ENCODE data around the gene PPP1R26. TPM values are rescaled to one million over a fixed set of nuclear protein-coding genes. Genes with fewer than 3 reads are reported as not detected.

PPP1R26 gene
- total and polyA plus RNA-seq, 2 of the 4 experiments (the other 2 are of a cell fraction) = 3.8 to 5.6 TPM

DNA sequence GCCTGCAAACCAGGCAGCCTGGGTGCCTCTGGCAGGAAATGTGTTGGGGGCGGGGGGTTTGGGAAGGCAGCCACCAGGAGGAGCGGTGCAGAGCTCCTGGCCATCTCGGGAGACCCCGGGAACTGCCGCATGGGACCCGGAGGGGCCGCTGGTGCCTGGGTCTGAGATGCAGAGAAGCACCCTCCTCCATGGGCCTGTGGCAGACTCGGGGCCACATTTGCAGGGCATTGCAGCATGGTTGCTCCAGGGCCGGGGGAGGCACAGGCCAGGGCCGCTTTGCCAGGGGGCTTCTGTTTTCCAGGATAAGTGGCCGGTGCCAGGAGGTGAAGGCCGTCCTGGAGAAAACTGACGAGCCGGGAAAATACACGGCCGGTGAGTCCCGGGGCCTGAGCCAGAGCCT is 43.3 kb downstream of the PPP1R26 start:
- Histone ChIP-seq H3K56ac (ENCODE audit: extremely low read depth, insufficient read depth, low read length) (no peak overlapping the region), H2AFZ (replicated peaks; ENCODE audit: low read length, poor library complexity) (no peak overlapping the region), H3K23ac (ENCODE audit: low read depth, low read length) (no peak overlapping the region), H3K9me1 (ENCODE audit: insufficient read depth, low read length) (no peaks in the 10 kb centered on the region), H2AK9ac (replicated peaks; ENCODE audit: low read depth, low read length, poor library complexity) (no peak overlapping the region), H3K36me3 (ENCODE audit: control insufficient read depth, insufficient read depth, low read length) (no peaks in the 10 kb centered on the region), H3K4me2 (ENCODE audit: low read depth, low read length) (no peak overlapping the region), H3K4me3 (ENCODE audit: insufficient read depth, low read depth, low read length) (no peak overlapping the region), H4K20me1 (ENCODE audit: insufficient read depth, low read length) (no peaks in the 10 kb centered on the region), H2BK15ac (ENCODE audit: low read depth, low read length) (no peak overlapping the region), H4K91ac (ENCODE audit: insufficient read depth, low read depth, low read length) (no peak overlapping the region), H2BK20ac (ENCODE audit: low read depth, low read length) (no peak overlapping the region), H3K79me1 (ENCODE audit: low read depth in 1 of 2, low read length in 2 of 2) (no peaks in the 10 kb centered on the region), H4K8ac (ENCODE audit: low read depth in 2 of 2, low read length in 2 of 2) (no peak overlapping the region), H3K4ac (ENCODE audit: low read depth, low read length) (no peak overlapping the region), H3K9ac (ENCODE audit: low read depth, low read length) (no peak overlapping the region), H3K27me3 (ENCODE audit: control insufficient read depth, insufficient read depth, low read length) (no peaks in the 10 kb centered on the region; the same call in 1 of the 2 replicates), H3K18ac (ENCODE audit: low read depth, low read length) (no peak overlapping the region), H2AK5ac (ENCODE audit: low read depth, low read length) (no peak overlapping the region), H4K5ac (ENCODE audit: low read depth, low read length) (no peak overlapping the region), H3K27ac (ENCODE audit: insufficient read depth, low read length) (no peak overlapping the region), H3K4me1 (ENCODE audit: control insufficient read depth, insufficient read depth, low read length) (no peaks in the 10 kb centered on the region), H3K9me3 (ENCODE audit: control insufficient read depth, insufficient read depth, low read length) (no peaks in the 10 kb centered on the region), H2BK5ac (ENCODE audit: low read depth, low read length, poor library complexity, severe bottlenecking) (no peak overlapping the region), H2BK120ac (ENCODE audit: low read depth, low read length) (no peak overlapping the region), H3K14ac (replicated peaks; ENCODE audit: low read depth, low read length) (no peak overlapping the region)
- TF ChIP-seq CTCF (conservative IDR thresholded peaks at IDR 0.05; ENCODE audit: low read depth, low read length) (no peak), RFX5 (IDR thresholded peaks at IDR 0.05; ENCODE audit: low read depth, low read length) (no peak), NFE2L2 (IDR thresholded peaks at IDR 0.05; ENCODE audit: low read depth, low read length) (no peak)
- dilution Hi-C loops (cut with HindIII; ENCODE audit: low sequenced_read_pairs, unreplicated experiment) (no loop called here), in situ Hi-C loops (cut with MboI; ENCODE audit: low sequenced_read_pairs) (no loop called here), intact Hi-C loops (cut with micrococcal nuclease) (no loop called here)
- POLR2A ChIA-PET (ENCODE audit: unreplicated experiment) = no interaction called here
- ATAC-seq (ENCODE audit: low read depth) (no peak), DNase-seq (no peak)
- BruUV-seq (replicated peaks) = no TSS peak
- 60% methylated on average over 2 of the region's 17 CpGs; no CpG with 5 or more reads in 1 of the 2 experiments for WGBS, 2 experiments (ENCODE audit: extremely low coverage in 2 of 2, insufficient read length in 1 of 2)
- CTCF ChIA-PET = interaction anchor here (0.6 kb wide), 1 partner anchor 81 kb away, joined by 3 read pairs; no protein-coding TSS in a partner anchor
